Activated CD4-positive, alpha-beta T cell treated with anti-CD3 and anti-CD28 coated beads for 48 hours (primary cell): ENCODE results near the gene NYAP2.

Experiments used
- DNase-seq: peaks from one replicate; pipeline ENCODE4 v3.0.0-alpha.2; 2020

NYAP2 gene

DNA sequence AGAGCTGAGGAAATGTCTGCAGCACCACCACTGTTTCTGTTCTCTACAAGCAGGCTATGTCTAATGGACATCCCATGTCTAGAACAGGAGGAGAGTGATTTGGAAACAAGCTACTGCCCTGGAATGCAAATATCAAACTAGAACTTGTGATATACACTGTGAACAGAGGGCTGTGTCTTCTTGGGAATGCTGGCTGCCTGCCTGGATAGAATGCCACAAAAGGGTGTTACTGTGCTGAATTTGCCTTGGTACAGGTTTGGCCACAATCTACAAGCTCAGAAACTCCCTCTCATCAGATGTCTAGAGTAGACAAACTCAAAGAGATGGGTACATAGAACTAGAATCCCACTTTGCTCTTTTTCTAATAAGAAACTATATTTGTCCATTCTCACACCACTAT lies 170.5 kb downstream of the NYAP2 start:
- DNase-seq = no peak

DNA sequence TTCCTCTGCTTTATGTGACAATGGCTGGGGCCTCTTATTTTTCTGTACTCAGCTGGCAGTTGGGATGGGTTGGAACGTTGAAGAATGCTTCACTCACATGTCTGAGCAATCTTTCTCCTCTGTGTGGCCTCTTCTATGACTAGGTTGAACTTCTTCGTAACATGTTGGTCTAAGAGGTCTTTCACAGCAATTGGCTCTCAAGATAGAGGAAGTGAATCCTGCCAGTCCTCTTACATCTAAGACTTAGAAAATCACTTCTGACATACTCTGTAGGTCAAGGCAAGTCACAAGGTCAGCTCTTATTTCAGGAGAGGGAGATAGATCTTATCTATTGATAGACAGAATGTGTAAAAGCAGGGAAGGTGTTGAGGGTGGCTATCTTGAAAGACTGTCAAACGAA lies 174.1 kb downstream of the NYAP2 start:
- DNase-seq = no peak

DNA sequence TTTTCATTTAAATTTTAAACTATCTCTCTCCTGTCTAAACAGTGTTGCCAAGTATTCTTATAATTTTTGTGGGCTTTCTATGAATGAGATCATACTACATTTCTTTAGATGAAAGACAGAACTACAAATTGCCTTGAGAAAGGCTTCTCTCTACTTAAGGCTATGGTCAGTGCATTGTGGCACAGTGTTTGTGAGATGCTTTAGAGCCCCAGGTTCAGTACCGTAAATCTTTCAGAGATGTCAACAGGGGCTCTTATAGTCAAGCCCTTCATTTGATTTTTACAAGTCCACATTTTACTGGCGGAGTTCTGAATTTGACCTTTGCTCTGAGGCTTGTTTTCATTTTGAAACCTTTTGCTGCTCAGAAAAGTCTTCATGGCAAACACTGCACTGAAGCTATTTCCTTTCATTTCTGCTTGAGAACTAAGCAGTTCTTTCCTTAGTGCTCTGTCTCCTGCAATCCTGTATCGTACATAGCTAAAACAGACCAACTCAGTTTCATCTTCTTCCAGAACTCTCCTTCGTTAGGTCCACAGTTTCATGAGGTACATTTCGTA lies 175.2 kb downstream of the NYAP2 start:
- no peak for DNase-seq

DNA sequence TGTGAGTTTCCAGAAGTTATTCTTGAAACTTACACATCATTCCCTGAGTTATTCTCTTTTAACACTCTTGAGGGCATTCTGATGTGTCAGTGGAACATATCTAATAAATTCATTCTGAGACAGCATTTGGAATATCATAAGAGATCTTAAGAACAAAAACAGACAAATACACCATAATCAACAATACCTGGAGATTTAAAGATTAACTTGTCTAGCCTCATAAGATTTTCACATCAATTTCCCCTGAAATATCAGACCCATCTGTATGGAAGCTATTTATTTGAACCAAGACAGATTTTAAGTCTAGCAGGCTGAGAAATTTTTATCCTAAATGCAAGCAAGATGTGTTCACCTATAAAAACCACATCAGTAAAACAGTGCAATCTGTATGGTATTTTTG lies 181.6 kb downstream of the NYAP2 start:
- no peak for DNase-seq

DNA sequence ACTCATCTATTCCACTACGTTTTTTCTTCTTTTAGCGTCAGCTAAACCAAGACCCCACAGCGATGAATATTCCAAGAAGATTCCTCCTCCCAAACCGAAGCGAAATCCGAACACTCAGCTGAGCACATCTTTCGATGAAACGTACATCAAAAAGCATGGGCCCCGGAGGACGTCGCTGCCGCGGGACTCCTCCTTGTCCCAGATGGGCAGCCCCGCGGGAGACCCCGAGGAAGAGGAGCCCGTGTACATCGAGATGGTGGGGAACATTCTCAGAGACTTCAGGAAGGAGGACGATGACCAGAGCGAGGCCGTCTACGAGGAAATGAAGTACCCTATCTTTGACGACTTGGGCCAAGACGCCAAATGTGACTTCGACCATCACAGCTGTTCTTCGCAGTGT lies 182.4 kb downstream of the NYAP2 start:
- no peak for DNase-seq

DNA sequence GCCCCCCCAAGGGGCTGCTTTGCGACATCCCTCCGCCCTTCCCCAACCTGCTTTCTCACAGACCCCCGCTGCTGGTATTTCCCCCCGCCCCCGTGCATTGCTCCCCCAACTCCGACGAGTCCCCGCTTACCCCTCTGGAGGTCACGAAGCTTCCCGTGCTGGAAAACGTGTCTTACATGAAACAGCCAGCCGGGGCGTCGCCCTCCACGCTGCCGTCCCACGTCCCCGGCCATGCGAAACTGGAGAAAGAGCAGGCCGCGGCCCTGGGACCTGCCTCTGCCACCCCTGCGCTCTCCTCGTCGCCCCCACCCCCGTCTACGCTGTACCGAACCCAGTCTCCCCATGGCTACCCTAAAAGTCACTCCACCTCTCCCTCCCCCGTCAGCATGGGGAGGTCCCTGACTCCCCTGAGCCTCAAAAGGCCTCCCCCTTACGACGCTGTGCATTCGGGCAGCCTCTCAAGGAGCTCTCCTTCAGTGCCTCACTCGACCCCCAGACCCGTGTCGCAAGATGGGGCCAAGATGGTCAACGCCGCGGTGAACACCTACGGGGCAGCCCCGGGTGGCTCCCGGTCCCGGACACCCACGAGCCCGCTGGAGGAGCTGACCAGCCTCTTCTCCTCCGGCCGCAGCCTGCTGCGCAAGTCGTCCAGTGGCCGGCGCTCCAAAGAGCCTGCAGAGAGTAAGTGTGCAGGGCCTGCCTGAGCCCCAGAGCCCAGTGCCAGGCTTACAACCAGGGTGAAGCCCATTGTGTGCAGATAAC lies 183.0 kb downstream of the NYAP2 start:
- no peak for DNase-seq

DNA sequence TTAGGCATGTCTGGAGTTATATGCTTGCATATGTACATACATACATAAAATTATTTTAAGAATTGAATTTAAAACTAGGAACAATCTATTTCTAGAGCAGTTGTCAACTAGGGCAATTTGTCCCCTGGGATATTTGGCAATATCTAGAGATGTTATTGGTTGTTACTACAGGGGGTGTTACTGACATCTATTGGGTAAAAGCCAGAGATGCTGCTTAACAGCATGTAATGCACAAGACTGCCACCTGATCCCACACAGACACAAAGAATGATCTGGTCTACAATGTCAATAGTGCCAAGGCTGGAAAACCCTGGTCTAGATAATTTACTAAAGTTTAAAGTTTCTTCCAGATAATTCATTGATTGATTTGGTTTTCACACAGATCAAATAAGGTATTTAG lies 185.3 kb downstream of the NYAP2 start:
- DNase-seq = no peak

DNA sequence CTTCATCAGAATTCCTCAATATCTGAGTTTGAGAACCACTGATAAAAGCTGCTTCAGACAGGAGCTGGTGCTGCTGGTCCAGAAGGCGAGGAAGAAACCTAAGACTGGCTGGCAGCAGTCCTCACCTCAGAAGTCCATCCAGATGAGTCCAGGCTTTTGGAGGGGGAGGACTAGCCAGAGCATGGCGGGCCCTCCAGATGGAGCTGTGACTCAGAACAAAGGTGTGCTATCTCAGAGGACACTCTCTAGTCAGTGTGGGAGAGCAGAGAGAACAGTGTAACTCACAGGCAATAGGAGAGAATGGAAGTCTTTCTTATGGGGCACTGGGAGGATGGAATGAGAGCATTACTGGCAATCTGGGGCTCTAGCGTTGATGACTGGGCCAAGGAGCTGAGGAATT lies 191.4 kb downstream of the NYAP2 start:
- no peak for DNase-seq

DNA sequence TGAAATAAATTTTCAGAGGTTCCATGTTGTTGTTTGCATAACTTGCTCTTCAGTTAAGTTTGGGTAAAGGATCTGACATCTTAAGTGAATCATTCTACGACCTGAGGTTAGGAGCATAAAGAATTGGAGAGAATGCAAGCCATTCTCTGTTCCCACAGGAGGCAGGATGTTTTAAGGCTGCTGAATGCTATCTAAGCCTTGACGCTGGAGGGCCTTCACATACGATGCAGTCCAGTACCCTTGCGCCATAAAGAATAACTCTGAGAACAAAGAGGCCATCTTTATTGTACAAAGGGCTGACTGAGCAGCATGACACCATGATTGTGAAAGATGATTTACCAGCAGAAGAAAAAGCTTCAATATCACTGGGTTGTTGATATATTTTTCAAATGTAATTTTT lies 198.4 kb downstream of the NYAP2 start:
- DNase-seq = no peak

DNA sequence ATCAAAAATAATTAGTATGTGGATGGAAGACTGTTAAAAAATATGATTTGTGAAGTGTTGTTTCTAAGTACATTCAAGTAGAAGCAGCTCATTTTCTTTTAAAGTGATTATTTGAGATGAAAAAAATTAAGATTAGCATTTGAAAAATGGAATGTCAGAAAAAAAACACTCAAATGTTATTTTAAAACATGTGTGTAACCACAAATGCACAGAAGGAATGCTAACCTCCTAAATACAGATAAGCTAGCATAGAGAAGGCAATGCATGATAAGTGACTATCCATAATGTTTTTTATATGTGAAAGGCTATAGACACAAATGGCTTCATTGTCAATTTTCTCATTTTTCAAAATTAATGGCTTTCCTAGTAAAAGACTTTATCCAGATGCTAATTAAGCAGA lies 198.9 kb downstream of the NYAP2 start:
- no peak for DNase-seq

DNA sequence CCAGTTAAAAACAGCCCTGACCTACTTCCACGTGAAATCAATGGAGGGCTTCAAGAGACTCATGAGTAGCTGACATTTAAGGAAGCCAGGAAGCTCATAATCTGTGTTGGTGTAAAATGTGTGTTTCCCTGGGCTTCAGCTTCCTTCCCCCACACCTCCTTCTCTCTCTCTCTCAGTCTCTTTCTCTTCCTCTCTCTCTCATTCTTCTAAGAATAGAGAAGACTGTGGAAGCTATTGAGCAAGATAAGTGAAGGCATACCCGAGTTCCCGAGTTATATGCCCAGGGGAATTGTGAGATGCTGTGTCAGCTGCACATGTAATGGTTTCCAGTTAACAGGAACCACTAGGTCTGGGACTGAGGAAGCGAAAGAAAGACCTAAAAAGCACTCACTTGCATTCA lies 199.4 kb downstream of the NYAP2 start:
- DNase-seq = no peak

DNA sequence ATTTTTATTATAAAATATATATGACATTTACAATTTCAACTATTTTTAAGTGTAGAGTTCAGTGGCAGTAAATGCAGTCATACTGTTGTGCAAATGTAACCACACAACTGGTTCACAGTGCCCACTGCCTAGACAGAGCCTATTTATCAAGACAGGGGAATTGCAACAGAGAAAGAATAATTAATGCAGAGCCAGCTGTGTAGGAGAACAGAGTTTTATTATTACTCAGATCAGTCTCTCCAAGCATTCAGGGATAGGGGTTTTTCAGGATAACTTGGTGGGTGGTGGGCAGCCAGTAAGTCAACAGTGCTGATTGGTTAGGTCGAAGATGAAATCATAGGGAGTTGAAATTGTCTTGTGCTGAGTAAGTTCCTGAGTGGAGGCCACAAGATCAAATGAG lies 200.3 kb downstream of the NYAP2 start:
- DNase-seq = no peak

DNA sequence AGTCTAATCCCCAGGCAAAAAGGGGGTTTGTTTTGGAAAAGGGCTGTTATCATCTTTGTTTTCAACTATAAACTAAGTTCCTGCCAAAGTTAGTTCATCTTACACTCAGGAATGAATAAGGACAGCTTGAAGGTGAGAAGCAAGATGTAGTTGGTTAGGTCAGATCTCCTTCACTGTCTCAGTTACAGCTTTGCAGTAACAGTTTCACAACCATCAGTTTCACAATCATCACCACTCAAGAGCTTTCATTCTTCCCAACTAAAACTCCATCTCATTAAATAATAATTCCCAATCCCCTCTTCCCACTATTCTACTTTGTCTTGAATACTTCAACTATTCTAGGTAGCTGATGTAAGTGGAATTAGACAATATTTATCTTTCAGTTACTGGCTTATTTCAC lies 200.9 kb downstream of the NYAP2 start:
- no peak for DNase-seq

DNA sequence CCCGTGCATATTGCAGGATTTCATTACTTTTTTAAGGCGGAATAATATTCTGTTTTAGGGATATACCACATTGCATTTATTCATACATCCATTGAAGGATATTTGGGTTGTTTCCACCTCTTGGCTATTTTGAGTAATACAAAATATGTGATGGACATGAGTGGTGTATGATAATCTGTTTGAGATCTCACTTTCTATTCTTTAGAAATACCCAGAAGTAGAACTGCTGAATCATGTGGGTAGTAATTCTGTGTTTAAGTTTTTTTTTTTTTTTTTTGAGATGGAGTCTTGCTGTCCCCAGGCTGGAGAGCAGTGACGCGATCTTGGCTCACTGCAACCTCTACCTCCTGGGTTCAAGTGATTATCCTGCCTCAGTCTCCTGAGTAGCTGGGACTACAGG lies 201.4 kb downstream of the NYAP2 start:
- DNase-seq = no peak

DNA sequence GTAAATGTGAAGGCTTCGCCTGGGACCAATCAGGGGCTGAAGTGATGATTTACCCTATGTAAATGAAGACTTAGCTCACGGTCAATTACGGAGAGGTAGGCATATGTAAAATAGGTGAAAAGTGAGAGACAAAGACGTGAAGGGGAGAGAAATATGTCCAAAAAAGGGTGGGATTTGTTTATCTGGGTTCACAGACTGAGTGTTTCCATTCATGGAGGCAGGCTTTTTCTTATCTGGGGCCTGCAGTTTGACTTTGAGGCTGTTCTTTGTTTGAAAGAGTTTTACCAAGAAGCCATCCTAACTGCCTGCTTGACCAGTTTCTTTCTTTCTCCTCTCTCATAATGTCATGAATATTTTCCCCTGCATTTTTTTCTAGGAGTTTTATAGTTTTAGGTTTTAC lies 202.7 kb downstream of the NYAP2 start:
- no peak for DNase-seq

DNA sequence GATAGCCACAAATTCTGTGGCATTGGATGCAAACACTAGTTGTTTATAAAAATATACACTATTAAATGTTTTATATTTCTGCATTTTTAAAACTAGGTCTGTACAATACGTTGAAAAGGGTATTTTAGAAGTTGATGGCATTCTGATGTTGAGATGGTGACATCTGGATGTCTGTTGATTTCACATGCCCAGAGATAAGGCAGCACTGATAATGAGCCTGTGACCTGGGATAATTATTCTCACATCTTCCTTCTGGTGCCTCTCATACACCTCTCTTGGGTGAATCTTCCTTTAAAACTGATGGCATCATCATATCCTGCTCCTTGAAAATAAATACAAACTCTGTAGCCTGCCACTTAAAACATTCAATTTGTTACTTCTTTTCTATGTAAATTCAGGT lies 208.6 kb downstream of the NYAP2 start:
- DNase-seq = no peak

DNA sequence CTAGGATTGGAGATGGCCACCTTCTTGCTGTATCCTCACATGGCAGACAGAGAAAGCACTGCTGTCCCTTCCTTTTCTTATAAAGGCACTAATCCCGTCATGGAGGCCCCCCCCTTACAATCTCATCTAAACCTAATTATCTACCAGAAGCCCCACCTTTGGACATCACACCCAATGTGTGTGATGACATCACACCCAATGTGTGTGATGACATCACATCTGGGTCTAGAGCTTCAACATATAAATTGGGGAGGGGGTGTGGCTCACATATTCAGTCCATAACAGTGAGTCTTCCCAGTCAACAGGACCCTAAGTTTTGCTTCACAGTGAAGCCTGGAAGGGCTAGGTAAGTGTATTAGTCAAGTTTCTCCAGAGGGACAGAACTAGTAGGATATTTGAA lies 213.1 kb downstream of the NYAP2 start:
- DNase-seq = no peak

DNA sequence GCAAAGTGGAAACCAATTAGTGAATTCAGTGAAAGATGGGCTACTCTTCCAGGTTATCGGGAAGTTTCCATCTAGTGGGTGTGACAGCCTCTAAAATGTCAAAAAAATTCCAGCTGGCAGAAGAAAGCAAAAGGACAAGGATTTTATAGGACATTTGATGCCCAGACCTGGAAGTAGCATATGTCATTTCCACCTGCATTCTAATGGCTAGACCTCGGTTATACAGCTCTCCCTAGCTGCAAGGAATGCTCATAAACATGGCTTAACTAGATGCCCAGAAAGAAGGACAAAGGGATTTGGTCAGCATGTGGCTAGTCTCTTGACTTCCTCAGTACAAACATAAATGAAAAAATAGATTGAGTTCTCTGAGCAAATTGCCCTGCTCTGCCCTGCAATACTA lies 215.4 kb downstream of the NYAP2 start:
- DNase-seq = no peak

DNA sequence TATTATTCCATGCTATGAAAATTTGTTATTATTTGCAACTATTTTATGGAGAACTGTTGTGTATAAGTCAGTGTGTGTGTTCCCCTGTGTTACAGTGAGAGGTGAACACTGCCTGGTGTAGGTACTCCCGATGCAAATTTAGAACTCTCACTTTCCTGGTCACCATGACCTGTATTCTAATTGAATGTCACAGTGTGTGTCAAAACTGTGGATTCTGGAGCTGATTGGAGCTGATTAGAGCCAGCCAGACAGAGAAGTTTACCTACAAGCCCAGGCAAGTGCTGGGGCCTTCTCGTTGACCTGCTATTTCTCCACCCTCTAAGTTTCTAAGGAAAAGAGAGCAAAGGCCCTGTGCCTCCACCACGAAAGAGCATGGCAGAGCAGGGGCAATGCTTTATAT lies 216.0 kb downstream of the NYAP2 start:
- DNase-seq = no peak

DNA sequence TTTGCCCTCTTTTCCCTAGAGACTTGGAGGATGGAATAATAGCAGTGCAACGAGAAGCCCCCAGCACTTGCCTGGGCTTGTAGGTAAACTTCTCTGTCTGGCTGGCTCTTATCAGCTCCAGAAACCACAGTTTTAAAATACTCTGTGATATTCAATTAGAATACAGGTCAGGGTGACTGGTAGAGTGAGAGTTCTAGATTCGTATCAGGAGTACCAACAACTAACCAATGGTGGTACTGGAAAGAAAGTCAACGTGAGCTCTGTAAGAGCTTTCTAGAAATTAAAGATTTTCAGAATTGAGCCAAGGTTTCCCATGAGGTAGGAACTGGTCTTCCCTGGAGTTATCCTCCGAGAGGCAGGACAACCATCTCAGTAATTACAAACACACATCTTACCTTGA lies 216.9 kb downstream of the NYAP2 start:
- DNase-seq = no peak

DNA sequence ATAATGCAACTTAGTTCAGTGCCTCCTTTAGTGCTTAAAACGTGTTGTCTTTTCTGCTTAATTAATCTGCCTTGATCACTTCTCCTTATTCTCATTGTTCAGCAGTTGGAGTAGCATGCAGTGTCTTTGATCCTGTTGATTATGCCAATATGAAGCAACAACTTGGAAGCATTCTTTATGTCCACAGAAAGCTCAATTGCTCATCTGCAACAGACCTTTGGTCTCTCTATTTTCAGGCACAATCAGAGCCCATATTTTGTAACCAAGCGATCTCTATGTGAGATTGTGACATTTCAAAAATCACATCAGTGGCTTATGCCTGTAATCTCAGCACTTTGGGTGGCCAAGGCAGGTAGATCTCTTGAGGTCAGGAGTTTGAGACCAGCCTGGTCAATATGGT lies 217.3 kb downstream of the NYAP2 start:
- no peak for DNase-seq

DNA sequence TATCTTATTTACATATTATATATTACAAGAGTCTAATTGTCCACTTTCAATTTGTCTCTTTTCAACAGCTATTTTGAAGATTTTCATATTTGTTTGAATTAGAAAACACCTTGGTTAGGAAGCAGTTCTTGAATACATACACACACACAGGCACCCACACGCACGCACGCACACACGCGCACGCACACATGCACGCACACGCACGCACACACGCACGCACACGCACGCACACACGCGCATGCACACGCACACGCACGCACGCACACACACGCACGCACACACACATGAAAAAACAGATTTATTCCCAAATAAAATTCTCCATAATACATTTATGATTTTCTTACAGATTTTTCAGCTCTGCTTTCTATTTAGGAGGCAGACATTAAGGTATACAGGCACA lies 220.7 kb downstream of the NYAP2 start:
- no peak for DNase-seq

DNA sequence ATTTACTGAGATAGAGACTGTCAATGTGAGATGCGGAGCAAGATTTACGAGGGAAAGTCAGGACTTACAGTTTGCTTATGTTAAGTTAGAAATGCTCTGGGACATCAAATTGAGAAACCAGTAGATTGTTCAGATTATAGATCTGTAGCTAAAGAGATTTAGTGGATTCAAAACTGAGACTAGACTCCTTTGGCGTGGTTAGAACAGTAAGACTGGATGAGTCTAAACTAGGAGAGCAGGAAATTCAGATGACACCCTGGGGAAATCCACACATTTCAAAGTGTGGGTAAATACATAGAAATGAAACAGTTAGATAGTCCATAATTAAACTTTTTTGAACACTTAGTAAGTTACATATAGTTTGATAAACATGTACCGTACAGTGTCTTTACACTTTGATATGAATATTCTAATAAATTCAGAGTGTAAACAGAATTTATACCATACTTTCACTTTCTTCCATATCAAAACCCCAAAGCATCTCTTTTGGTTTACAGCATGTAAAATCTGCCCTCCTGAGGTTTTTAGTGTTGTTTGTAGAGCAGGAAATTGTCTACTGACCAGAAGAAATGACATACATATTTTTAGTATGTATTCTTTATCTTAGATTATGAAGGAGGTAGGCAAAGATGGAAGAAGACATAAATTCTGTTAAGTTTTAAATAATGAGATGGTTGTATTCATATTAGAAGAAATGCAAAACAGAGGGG lies 231.5 kb downstream of the NYAP2 start:
- DNase-seq = no peak

DNA sequence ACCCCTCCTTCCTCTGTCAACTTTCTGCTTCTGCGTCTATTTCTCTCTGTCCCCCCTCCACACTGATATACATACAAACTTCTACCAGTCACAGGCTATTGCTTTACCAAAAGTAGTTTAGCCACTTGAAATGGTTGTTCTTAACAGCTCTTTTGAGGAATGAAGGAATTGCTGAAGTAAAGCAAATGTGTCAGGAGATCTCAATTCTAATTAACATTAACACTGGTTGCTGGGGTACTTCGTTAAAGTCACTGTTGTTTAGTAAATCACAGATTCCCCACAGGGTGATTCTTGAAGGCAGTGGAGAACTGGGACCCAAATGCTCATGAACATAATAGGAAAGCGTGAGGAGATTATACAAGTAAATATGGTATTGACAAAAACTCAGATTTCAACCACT lies 232.8 kb downstream of the NYAP2 start:
- no peak for DNase-seq

DNA sequence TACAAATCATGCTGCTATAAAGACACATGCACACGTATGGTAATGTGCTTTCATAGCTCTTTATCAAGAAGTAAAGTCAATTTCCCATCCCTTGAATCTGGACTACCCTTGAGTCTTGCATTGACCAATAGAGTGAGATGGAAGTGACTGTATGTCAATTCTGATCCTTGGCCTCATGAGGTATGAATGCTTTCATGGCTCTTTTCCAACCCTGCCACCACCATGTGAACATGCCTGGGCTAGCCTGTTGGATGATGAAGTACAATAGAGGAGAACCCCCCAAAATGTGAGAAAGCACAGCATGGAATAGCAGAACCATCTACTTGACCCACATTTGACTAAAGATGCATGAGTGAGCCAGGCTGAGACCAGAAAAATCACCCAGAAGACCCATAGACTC lies 237.0 kb downstream of the NYAP2 start:
- no peak for DNase-seq
